Right ventricle myocardium inferior (tissue), 1 donor: ENCODE results near the gene ACOXL. TPM values are rescaled to one million over a fixed set of nuclear protein-coding genes. Genes with fewer than 3 reads are reported as not detected.

Experiments used
- ATAC-seq: fragments of 200-7000 bp; cut with Tn5 transposase; one replicate; pipeline ENCODE4 v1.9.1; 2020; ENCODE audit warnings: mild to moderate bottlenecking, moderate library complexity
- DNase-seq: peaks from one replicate; pipeline ENCODE4 v3.0.0; 2021; ENCODE audit errors: missing footprints
- intact Hi-C: fragments of 100-400 bp; cut with DNase I; formaldehyde crosslinking; loops from one replicate; pipeline ENCODE4 v1.11.0; 2022
- total RNA-seq: library from RNA; stranded (reverse); fragmentation: NEBNext Ultra II Directional; extraction: Animal tissue kit (Norgen Biotek cat#: 25700); gene quantifications from one replicate; pipeline ENCODE4 v1.2.1, GENCODE V29; 2021
- donor health status: DM: no; HTN: yes; CAD: no; lungs with severe emphysema.

ACOXL gene
- total RNA-seq, 1 donor from 2014 or later = not detected

DNA sequence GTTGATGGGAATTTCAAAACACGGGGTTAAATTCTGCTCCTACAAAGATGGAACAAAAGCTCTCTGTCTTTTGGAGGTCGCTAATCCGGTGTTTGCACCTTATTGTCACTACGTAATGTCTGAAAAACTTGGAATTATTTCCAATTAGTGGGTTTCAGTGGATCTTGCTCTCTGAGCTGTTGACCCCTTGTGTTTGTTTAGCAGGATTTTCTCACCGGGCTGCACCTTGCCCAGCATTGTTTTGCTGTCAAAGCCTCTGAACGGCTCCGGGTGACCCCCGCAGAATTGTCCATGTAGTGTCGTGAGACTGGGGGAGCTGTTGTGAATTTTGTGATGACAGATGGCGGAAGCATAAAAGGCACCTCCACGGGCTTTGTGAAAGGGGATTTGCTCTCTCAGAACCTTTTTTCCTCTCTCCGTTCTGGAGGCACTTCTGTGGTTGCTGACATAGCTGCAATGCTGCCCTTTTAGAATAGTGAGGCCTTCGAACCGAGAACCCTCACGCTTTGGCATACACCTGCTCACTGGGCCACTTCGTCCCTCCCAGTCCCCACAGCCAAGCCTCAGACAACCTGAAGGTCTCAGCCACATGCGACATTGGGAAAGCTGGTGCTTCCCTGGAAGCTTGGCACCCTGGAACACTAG, 129.4 kb downstream of the ACOXL start:
- no peak for DNase-seq
- intact Hi-C loops = no loop called here
- no peak for ATAC-seq

DNA sequence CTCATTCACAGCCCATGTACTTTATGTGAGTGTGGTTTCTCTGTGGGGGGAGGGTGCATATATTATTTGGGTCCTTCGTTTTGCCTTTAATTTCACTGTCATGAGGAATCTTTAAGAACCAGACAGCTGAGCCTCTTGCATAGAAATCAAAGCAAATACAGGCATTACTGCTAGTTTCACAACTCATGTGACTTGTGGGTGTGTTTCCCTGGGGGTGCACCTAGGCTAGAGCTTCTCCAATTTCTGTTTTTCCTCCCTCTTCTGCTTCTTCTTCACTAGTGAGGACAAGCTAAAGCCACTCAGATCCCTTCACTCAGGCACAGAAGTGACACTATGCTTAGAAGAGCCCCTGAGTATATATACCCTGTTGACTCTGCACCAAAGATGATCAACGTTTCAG, 131.4 kb downstream of the ACOXL start:
- ATAC-seq (no peak), DNase-seq (no peak)
- intact Hi-C loops = no loop called here

DNA sequence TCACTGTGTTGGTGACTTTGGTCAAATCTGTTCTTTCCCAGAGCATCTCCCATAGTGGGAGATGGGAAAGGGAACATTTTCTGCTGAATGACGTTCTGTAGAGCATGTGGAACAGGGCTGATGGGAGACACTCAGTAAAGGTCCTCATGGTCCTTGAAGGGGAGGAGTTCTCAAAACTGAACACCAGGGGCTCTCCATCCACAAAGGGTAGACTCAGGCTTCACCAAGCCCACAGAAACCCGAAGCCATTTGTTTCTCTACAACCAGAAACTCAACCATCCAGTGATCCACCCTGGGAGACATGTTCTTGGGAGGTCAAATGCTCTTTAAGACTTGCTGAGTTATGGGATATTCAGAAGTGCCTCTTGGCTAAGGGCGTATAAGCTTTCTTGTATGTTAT, 131.8 kb downstream of the ACOXL start:
- intact Hi-C loops = no loop called here
- no peak for DNase-seq
- no peak for ATAC-seq

DNA sequence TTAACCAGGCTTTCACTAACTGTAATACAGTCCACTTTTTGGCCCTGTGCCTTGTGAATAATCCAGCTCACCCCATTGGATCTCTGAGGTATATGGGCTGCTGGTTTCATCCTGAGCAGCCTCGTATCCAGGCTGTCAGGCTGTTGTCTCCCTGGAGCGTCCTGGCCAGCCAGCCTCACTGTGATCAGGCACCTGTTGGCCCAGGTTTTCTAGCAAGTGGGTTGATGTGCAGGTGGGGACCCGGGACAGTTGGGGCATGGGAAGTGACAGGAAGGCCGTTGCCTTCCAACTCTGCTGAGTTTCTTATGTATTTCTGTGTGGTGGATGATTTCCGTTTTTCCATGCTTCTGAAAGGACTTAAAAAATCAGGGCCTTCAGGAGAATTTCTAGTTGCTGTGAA, 132.4 kb downstream of the ACOXL start:
- no peak for DNase-seq
- intact Hi-C loops = no loop called here
- no peak for ATAC-seq

DNA sequence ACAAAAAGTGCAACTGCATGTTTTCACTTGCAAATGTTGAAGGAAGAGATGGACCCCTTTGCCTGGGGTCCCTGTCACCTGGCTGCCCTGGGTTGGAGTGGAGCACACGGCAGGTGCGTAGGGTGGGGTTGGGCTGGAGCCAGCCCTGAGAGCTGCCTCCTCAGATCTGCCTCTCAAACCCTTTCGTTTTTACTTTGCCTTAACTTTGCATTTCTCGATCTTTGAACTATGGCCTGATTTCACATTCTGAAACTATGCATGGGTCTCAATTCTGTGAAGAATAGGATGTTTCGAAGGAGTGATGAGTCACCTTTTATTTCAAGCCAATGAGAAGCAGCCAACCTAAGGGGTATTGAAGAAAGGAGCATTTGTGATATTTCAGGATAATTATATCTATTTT, 132.8 kb downstream of the ACOXL start:
- no peak for ATAC-seq
- intact Hi-C loops = no loop called here
- no peak for DNase-seq

DNA sequence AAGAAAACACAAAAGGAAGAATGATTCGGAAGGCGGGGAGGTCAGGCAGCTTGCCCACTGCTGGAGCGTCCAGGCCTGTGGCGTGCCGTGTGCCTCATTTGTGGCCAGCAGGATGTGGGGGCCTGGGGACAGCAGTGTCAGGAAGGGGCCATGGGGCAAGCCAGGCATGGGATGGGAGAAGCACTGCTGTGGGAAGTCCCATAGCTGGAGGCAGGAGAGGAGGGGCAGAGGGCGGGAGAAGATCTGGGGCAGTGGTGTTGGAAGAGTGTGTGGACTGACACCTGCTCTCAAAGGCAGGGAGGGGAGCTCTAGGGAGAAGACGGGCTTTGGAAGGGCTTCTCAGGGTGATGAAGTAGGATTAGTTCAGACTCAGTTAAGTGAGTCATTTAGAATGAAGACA, 133.7 kb downstream of the ACOXL start:
- ATAC-seq = no peak
- DNase-seq = no peak
- intact Hi-C loops = no loop called here

DNA sequence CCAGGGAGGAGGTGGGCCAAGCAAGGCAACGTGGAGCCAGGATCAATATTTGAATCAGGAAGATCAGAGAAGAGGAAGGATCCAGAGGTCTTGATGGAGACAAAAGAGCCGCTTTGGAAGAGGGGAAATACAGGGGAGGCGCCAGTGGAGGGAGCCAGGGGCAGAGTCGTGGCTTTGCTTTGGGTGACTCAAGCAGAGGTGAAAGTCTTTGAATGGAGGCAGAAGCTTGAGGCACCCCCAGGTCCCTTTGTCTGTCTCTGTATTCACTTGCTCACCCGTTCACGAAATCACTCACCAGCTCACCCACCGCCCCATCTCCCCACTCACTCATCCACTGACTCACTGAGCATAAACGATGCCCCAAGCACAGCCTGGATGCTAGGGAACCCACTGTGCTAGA, 134.1 kb downstream of the ACOXL start:
- intact Hi-C loops = no loop called here
- ATAC-seq = no peak
- no peak for DNase-seq

DNA sequence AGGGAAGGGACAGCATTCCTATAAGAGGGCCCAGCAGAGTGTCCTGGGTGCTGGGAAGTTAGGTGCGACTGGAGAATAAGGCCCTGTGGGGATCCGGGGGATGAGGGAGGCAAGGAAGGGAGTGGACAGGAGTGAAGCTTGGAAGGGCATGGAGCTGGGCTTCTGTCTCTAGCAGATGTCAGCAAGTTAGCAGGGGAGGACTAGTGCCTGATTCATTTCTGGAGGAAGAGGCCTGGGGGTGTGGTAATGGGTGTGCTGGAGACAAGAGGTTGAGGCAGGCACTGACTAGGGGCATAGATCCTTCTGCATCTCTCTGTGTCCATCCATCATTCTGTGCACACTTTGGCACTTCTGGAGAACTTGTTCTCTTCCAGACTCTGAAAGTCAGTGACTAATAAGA, 134.7 kb downstream of the ACOXL start:
- ATAC-seq (no peak), DNase-seq (no peak)
- intact Hi-C loops = no loop called here

DNA sequence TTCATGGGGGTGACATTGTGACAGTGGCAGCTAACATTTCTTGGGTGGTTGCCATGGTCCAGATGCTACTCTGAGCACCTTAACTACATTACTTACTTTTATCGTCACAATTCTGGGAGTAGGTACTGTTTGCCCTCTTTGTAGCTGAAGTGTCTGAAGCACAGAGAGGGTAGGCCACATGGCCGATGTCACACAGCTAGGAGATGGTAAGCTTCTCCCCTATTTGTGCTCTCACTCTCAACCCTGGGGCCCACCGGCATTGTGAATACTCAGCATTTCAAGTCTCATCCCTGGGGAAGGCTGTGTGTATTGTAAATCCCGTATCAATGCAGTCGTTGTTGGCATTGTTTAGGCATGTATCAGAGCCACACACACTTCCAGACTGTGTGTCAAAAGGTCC, 136.6 kb downstream of the ACOXL start:
- no peak for DNase-seq
- intact Hi-C loops = no loop called here
- no peak for ATAC-seq

DNA sequence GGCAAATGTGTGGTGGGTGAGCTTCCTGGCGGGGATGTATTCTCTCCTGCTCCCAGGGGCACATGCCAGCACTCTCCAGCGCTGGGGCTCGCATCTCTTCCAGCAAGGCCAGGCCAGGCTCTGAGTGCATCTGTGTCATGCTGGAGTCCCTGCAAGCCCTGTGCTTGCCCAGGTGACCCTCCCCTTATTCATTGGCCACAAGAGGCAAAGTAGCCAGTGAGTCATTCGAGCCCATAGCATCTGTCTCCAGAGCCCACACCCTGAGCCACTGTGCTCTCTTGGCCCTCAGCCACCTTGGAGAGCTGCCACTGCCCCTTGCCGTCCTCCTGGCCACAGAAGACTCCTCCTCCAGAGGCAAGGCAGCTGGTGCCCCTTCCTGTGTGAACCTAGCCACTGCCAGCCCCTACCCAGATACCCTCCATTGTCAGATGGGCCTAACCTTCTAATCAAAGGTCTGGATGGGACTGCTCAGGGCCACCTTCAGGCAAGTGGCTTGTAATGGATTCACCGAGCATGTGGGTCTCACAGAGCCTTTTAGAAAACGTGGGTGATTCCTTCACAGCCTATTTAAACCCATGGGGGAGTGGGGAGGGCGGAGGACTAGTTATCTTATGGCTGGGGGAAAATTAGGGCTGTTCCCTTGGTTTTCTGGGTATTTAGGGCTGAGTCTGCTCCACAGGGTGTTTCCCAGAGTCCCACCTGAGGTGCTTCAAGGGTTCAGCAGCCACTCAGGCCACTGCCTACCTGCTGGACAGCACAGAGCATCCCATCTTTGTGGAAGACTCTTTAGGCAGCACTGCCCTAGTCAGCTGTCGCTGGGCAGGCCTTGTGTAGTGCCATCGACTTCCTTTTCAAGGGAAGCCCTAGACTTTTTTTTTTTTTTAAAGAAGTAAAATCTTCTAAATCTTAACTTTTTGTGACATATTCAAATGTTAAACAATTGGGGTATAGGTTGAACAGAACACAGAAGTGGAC, 137.4 kb downstream of the ACOXL start:
- ATAC-seq (no peak), DNase-seq (no peak)
- intact Hi-C loops = no loop called here

DNA sequence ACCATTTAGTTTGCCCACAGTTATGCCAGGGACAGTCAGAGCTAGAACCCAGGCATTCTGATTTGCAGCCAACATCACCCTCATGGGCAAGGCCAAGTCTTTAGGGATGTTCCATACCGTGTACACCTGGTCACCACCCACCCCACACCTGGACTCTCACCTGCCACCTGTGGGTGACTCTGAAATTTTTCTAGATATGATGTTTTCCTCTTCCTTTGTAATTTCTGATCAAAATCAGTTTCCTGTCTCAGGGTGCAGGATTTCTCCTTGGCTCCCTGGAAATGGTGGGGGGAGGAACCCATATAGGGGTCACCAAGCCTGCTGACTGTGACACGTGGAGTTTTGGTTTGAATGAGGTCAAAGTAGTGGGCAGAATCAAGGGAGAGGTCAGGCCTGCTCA, 138.2 kb downstream of the ACOXL start:
- ATAC-seq = no peak
- intact Hi-C loops = no loop called here
- DNase-seq = no peak

DNA sequence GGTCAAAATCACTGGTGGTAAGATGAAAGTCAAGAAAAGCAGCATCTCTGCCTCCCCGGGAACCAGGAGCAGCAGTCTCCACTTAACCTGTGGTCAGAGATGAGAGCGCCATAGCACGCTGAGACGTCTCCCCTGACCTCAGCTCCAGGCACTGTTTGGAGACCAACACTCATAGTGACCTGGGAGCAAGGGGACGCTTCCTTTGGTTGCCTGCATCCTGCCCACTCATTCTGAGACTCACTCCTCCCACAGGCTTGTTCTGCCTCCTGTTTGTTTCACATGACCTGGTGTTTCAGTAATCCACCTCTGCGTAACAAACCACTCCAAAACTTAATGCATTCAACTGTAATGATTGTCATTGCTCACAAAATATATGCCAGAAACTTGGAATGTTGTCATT, 139.3 kb downstream of the ACOXL start:
- DNase-seq (no peak), ATAC-seq (no peak)
- intact Hi-C loops = no loop called here

DNA sequence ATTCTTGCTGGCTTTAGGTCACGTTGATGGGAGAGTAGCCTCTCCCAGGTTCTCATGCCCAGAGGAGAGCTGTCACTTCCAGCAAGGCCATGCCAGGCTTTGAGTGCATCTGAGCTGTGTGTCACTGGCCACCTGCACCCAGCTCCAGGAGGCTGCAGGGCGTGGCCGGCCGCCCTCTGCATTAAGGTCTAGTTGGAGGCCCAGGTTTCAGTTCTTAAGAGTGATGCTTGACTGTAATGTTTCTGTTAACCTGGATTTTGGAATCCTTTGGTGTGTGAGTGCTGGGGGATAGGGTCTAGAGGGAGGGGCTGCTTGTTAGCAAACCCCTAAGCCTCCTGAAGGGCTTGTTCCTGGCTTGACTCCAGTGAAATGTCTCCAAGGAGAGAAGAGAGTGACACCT, 140.1 kb downstream of the ACOXL start:
- no peak for ATAC-seq
- intact Hi-C loops = no loop called here

DNA sequence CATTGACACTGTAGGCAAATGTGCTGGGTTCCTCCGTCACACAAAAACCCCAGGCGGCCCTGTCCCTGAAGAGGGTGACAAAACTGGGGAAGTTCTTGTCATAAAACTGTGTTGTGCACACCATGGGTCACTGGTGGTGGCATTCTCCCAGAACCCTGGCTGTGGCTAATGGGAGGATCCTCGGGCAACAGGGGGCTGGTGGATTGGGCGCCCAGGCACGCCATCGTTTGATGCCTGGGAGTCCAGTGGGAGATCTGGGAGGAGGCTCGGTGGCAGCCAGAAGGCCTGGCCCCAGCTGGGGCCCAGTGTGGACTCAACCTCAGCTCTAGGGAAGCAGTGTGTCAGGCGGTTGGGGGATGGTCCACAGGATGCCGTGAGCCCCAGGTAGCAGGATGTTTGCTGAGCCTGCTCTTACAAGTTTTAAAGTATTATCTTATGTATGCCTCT, 140.7 kb downstream of the ACOXL start:
- no peak for DNase-seq
- intact Hi-C loops = no loop called here
- ATAC-seq = no peak

More for the DNA sequence above, 140.1 kb downstream of the ACOXL start:
- DNase-seq = no peak

DNA sequence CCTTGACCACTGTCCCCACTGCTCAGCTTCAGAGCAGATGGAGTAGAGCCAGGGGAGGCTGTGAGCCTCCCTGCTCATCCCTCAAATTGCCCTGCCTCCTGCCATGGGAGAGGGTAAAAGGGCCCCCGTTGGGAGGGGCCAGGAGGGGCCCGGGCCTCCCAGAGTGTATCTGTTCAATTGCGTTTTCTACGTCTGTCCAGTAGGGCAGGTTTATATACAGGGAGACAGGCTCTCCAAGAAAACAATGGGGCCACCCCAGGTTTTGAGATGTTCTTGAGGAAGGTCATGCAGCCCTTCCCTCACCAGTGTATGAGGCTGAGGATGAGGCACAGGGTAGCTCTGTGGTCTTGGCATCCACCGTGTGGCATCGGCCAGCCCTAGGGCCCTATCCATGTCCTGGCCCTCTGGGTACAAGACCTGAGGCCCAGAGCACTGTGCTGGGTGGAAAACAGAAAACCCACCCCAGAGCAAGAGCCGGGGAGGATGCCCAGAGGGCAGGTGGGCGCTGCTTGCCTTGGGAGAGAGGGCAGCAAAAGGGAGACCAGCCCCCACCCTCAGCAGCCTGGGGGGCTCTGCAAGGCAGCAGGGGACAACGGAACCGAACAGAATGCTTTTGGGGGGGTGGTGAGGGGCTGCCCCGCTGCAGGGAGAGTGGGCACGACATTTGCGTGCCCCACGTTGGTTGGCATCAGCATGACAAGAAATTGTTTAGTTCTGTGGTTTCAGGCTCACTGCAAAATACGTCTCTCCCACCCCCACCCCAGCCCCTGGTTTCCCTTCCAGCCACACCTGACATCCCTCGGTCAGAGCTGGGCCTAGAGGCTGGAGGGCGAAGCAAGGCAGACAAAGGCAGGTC, 141.5 kb downstream of the ACOXL start:
- ATAC-seq = no peak
- intact Hi-C loops = no loop called here
- DNase-seq = no peak

DNA sequence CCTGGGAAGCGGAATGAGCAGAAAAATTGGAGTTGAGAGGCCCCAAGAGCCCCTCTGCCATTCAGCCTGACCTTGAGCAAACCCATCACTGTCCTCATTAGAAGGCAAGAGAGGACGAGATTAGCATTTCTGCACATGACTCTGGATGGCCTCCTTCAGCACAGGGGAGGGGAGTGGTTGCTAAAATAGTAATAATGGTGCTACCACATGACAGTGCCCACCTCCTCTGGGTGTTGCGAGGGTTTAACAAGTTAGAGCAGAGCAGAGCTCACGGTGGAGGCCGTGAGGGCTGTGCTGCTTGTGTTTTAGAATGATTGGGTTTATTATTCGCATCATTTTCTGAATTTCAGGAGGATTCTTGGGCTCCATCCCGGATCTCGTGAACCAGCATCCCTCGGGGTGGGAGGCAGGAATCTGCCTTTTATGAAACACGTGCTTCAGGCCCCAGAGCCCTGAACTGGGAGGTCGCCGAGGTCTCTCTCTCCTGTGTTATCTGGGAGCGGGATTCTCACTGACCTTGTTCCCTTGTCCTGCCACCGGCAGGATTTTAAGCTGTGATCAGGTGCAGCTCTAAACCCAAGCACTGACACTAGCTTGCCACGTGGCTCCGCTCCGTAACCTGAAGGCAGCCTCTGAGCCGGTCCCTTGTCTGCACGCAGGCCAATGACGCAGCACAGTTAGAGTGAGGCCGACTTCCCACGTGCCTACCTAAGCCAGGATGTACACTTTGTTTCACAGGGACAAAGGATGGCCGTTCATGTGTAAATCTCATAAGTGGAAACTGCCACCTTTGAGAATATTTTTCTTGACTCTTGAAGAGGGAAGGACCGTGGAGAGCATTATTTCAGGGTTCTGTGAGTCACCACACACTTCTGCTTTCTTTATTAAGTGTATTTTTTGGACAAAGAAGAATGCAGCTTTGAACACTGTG, 142.3 kb downstream of the ACOXL start:
- intact Hi-C loops = no loop called here
- no peak for ATAC-seq
- DNase-seq = peak; percentile 64

DNA sequence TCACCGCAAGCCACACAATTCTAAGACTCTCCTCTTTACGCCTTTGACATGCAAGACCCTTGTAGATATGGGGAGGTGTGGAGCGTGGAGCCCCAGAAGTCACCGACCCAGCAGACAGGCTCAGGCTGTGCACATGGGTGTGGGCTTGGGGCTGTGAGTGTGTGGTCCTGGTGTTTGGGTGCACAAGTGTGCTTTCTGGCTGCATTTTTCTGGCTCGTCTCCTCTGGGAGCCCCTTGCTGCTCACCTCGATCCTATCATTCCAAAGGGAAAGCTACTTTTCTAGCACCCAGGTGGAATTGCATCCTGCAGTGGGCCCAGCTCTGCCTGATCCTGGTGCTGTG, 143.0 kb downstream of the ACOXL start:
- no peak for DNase-seq
- intact Hi-C loops = no loop called here
- no peak for ATAC-seq

DNA sequence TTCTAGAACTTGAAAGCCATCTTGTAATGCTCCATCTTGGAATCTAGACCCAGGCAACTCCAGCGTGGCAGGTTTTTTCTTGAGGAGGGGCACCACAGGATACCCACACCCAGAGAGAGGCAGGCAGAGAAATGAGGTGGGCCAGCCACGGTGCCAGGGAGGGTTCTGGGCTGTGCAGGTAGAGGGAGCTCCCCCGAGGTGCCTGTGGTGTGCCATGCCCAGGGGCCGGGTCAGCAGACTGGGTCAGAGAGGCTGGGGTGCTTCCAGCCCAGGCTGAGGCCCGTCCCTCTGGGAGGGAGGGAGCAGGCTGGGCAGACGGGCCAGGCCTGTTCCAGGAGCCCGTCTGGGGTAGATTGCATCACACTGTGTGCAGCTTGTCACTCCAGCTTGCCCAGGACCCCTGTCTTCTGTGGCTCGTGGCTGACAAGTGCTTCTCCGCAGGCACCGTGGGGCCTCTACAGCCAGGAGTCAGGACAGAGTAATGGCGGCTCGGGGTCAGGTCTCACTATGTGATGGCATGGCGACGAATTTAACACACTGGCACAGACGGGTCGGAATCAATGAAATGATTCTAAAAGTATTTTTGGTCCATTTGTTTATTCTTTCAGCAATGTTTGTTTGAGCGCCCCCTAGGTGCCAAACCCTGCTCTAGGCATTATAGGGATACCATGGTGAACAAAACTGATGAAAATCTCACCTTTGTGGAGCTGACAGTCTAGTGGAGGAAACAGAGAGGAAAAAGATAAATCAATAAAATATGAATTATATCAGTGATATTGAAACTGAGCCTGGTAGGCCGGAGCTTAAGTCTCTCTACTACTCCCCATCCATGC, 144.0 kb downstream of the ACOXL start:
- ATAC-seq (no peak), DNase-seq (no peak)
- intact Hi-C loops = no loop called here
